Rectal smooth muscle tissue (tissue), 1 donor: ENCODE measurements around the gene NDUFS6.

Experiments
- H3K27ac ChIP-seq: one replicate; pipeline ENCODE4 v1.7.0; 2013; ENCODE audit warnings: low read depth, low read length, inconsistent platforms
- H3K27me3 ChIP-seq: one replicate; pipeline ENCODE4 v1.7.0; 2013; ENCODE audit warnings: low read length; ENCODE audit not compliant: control insufficient read depth, insufficient read depth
- H3K36me3 ChIP-seq: one replicate; pipeline ENCODE4 v1.7.0; 2013; ENCODE audit warnings: low read length; ENCODE audit not compliant: control insufficient read depth, insufficient read depth
- H3K4me1 ChIP-seq: one replicate; pipeline ENCODE4 v1.7.0; 2013; ENCODE audit warnings: low read length; ENCODE audit not compliant: control insufficient read depth, insufficient read depth
- H3K4me3 ChIP-seq: one replicate; pipeline ENCODE4 v1.7.0; 2013; ENCODE audit warnings: low read length
- H3K9ac ChIP-seq: one replicate; pipeline ENCODE4 v1.7.0; 2013; ENCODE audit warnings: low read length

Gene NDUFS6

DNA sequence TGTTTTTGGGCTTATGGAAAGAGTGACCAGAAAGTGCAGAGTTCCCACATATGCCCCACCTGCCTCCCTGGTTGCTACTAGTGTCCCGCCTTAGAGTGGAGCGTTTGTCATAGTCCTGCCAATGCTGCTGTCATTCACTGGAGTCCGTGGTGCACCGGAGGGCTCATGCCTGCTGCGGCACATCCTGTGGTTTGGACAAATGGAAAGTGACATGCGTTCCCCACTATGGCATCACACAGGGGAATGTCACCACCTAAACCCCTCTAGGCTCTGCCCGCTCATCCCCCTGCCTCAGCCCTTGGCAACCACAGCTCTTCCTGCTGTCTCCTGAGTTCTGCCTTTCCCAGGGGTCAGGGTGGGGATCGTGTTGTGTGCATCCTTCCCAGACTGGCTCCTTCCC is 52.3 kb downstream of the NDUFS6 start:
- H3K4me1 ChIP-seq, result no peaks in the 10 kb centered on the region
- H3K27ac ChIP-seq, result no peak overlapping the region
- H3K9ac ChIP-seq, result no peak overlapping the region
- no peaks in the 10 kb centered on the region for H3K36me3 ChIP-seq
- no peak overlapping the region for H3K4me3 ChIP-seq
- peaks cover 15% of the 10 kb centered on the region for H3K27me3 ChIP-seq

DNA sequence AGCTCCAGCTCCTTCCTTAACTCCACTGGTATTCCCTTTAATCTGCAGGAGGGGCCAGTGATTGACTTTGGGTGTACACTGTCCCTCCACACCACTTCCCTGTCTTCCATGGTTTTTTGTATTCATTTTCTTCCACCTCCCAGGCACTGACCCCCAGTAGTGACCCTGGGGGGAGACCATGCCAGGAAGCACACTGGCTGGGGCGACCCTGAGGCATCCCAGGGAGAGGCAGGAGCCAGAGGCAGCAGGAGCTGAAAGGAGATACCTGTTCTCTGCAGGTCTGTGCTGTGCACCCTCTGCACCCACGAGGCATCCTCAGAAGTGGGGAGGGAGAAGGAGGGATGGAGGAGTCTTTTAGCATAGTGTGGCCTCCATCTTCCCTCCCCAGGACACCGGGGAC is 53.9 kb downstream of the NDUFS6 start:
- Histone ChIP-seq H3K9ac (no peak overlapping the region), H3K27ac (no peak overlapping the region), H3K4me1 (no peaks in the 10 kb centered on the region), H3K27me3 (peaks cover 15% of the 10 kb centered on the region), H3K4me3 (no peak overlapping the region), H3K36me3 (no peaks in the 10 kb centered on the region)

DNA sequence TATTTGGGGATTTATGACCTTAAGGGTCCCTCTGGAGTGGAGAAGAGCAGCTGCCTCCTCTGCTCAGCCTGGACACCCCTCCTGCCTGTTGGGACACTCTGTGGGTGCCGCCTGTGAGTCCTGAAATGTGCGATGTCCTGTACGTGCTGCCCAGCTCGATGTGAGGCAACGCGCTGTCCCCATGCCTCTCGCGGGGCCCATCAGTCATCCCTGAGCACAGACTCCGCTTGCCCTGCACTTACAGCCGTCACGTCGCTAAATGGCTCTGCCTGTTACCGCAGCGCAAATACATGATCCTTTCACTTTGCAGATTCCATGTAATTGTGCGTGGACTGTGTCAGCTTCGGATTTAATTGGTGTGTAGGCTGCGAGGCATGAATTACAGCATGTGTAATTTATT is 54.4 kb downstream of the NDUFS6 start:
- Histone ChIP-seq H3K4me1 (no peaks in the 10 kb centered on the region), H3K36me3 (no peaks in the 10 kb centered on the region), H3K4me3 (no peak overlapping the region), H3K27ac (no peak overlapping the region), H3K27me3 (peaks cover 15% of the 10 kb centered on the region), H3K9ac (no peak overlapping the region)

DNA sequence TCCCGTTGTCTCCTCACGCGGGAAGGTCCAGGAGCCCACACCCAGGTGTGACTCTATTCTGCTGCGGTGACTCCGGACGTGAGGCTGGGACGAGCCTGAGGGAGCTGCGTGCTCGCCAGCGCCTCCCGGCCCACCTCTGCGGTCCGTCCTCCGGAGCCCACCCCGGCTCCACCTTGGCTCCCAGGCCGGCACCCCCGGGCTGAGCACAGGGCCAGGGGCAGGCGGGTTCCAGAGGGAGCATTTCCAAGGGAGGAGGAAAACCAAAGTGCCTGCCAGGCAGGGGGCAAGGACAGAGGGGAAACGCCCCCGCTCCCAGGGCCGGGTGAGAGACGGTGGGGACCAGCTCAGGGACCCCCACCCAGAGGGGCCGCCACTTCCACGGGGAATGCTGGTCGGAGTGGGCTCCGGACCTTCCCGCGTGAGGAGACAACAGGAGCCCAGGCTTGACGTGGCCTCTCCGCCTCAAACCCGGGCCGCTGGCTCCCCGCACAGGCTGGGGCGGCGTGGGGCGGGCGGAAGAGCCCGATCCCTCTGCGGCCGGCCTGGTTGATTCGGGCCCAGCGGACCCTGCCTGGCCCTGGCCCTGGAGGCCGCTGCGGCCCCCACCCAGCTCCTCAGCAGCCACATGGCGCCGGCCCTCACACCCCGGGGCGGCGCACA is 55.5 kb downstream of the NDUFS6 start:
- Histone ChIP-seq H3K9ac (no peak overlapping the region), H3K27me3 (peaks cover 10% of the 10 kb centered on the region), H3K27ac (no peak overlapping the region), H3K4me1 (no peaks in the 10 kb centered on the region), H3K4me3 (no peak overlapping the region), H3K36me3 (no peaks in the 10 kb centered on the region)

DNA sequence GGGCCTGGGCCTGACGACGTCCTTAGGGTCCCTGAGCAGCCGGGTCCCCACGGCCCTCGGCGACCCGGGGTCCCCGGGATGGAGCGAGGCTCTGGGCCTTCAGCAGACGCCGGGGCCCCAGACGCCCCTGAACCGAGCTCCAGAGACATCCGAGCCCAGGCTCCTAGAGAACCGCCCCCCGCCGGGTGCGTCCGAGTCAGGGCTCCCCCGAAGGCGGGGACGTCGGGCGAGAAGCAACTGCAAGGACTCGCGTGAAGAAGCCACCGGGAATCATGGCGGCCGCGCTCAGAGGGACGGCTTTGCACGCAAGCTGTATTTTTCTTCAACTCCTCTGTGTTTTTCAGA is 56.0 kb downstream of the NDUFS6 start:
- Histone ChIP-seq H3K36me3 (no peaks in the 10 kb centered on the region), H3K4me3 (no peak overlapping the region), H3K27me3 (peaks cover 6% of the 10 kb centered on the region), H3K9ac (no peak overlapping the region), H3K4me1 (no peaks in the 10 kb centered on the region), H3K27ac (no peak overlapping the region)

DNA sequence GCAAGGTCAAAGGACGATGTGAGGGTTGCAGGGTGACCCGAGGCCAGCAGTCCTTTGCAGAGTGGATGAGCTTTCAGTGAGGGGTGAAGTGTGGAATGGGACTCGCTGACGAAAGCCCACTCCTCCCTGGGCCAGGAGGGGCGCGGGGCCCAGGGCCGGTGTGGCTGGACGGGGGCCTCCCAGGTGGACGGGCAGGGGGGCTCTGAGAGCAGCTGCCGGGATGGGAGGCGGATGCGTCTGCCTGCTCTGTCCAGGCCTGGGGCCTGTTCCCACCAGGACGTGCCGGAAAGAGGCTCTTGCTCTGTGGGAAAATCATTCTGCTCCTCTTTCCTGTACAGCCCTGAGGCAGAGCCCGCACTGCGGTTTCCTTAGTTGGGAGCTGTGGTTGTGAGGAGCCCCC is 57.2 kb downstream of the NDUFS6 start:
- Histone ChIP-seq H3K4me3 (no peak overlapping the region), H3K4me1 (no peaks in the 10 kb centered on the region), H3K27me3 (peaks cover 5% of the 10 kb centered on the region), H3K9ac (no peak overlapping the region), H3K27ac (no peak overlapping the region), H3K36me3 (no peaks in the 10 kb centered on the region)

DNA sequence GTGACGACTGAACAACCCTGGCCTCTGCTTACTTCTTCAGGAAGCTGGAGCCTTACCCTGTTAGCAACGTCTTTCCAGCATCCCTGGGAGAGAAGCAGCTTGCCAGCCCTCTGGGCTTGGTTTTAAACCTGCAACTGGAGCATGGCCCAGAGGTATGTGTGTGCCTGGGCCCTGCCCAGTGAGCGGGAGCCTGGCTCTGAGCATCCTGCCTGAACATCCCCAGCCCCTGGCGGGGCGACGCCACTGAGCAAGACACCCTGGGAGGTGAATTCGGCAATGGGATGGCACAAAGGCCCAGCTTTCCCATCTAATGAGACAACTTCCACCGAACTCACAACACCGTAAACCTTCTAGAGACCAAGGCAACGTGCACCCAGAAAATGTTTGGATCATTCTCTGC is 57.9 kb downstream of the NDUFS6 start:
- no peaks in the 10 kb centered on the region for H3K4me1 ChIP-seq
- H3K27me3 ChIP-seq, result no peaks in the 10 kb centered on the region
- H3K9ac ChIP-seq, result no peak overlapping the region

DNA sequence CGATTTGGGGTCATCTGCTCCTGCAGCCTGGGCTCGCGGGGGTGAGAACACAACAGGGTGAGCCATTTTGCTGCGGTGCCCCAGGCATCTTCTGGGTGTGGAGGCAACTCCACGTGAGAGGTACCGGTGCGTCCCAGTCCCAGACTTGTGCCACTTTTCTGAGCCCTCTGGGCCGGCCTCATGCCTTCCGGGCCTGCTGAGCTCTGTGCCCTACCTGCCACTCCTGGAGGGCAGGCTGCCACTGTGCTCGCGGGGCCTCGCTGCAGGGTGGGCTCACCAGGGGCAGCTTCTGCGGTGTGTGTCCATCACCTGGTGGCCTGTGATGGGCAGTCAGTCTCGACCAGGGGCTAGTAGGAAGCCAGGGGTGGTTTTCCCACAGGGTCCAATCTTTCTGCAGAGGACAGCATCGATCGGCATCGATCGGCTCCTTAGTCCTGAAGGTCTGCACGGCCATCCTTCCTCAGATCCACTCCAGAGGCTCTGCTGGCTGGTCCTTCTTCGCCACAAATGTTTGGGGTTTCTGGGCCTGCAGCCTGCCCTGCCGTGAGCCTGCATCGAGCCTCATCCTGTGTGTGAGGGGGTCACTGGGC is 58.9 kb downstream of the NDUFS6 start:
- H3K4me1 ChIP-seq, result no peaks in the 10 kb centered on the region
- H3K27ac ChIP-seq, result no peak overlapping the region
- H3K36me3 ChIP-seq, result no peaks in the 10 kb centered on the region
- peaks cover 3% of the 10 kb centered on the region for H3K27me3 ChIP-seq
- no peak overlapping the region for H3K9ac ChIP-seq
- no peak overlapping the region for H3K4me3 ChIP-seq

More for the DNA sequence above, 57.9 kb downstream of the NDUFS6 start:
- H3K4me3 ChIP-seq, result no peak overlapping the region
- no peak overlapping the region for H3K27ac ChIP-seq
- H3K36me3 ChIP-seq, result no peaks in the 10 kb centered on the region

DNA sequence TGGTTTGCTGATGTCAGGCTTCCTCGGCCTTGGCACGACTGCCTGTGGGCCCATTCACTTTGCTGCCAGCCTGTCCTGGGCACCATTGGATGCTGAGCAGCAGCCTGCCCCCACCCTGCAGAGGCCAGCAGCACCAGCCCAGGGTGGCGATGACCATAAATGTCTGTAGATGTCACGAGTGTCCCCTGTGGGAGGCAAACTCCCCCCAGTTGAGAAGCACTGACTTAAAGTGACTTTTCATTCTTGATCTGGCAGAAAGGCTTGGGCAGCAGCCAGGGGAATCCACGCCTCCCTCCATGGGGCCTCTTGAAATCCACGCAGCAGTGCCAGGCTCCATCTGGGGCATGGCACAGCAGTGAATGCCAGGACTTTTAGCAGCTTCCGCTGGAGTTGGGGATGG is 59.7 kb downstream of the NDUFS6 start:
- Histone ChIP-seq H3K27ac (no peak overlapping the region), H3K36me3 (no peaks in the 10 kb centered on the region), H3K4me1 (no peaks in the 10 kb centered on the region), H3K27me3 (peaks cover 3% of the 10 kb centered on the region), H3K4me3 (no peak overlapping the region), H3K9ac (no peak overlapping the region)

DNA sequence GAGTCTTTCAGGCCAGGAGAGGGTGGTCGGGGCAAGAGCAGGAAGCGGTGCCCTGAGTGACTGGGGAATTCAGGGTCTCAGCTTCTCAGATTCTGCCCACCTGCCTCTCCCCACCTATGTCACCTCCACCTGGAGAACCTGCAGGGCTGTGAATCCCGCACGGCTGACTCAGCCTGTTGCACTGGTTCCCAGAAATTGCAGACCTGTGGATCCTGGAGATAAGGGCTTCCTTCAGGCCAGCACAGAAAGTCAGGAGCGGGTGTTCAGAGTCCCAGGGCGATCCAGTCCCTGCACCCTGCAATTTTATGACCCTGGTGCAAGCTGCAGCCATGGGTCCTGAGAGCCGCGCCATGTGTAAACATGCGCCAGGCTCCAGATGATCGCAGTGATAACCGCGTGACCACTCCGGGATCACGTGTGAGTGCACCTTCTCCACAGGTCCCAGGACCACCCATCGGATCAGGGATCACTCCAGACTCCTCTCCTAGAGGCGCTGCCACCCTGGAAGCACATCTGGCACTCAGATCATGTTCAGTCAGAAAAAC is 63.8 kb downstream of the NDUFS6 start:
- peaks cover 5% of the 10 kb centered on the region for H3K27me3 ChIP-seq
- no peaks in the 10 kb centered on the region for H3K36me3 ChIP-seq
- no peak overlapping the region for H3K4me3 ChIP-seq
- no peaks in the 10 kb centered on the region for H3K4me1 ChIP-seq
- H3K27ac ChIP-seq, result no peak overlapping the region
- H3K9ac ChIP-seq, result no peak overlapping the region

DNA sequence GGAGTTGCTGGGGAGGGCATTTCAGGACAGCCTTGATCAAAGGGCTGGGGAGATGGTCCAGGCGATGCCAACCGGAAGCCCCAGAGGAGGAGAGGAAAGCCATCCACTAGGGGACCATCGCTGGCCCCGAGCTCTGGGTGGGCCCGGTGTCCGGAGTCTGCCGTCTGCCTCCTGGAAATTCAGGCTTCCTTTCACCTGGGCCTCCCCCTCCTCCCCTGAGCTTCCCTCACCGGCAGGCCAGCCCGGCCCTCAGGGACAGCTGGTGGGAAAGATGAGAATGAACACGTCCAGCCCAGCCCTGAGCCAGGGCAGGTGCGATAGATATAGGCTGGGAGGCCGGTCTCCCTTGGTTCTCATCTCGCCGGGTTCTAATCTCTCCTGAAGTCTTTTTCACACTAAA is 64.3 kb downstream of the NDUFS6 start:
- peaks cover 5% of the 10 kb centered on the region for H3K27me3 ChIP-seq
- no peak overlapping the region for H3K4me3 ChIP-seq
- H3K9ac ChIP-seq, result no peak overlapping the region
- H3K27ac ChIP-seq, result no peak overlapping the region
- H3K36me3 ChIP-seq, result no peaks in the 10 kb centered on the region
- H3K4me1 ChIP-seq, result no peaks in the 10 kb centered on the region
